ENCODE data around the gene CGGBP1.
"Not testable (repeated sequence)": the region's sequence is repeated elsewhere in the genome, so short reads cannot be mapped to it uniquely, and the experiment has no call there.

CGGBP1 gene

GRCh38 chr3:88034491-88035275 lies 24.1 kb downstream of the CGGBP1 start:
- DNase-seq (ENCODE audit: low read depth, low spot score), result no peak

GRCh38 chr3:88033808-88034207 lies 25.0 kb downstream of the CGGBP1 start:
- DNase-seq (ENCODE audit: low read depth, low spot score), result no peak

GRCh38 chr3:88033079-88033478 lies 25.7 kb downstream of the CGGBP1 start:
- no peak for DNase-seq (ENCODE audit: low read depth, low spot score)

GRCh38 chr3:88032245-88032644 lies 26.6 kb downstream of the CGGBP1 start:
- no peak for DNase-seq (ENCODE audit: low read depth, low spot score)

- peak; percentile 68 for DNase-seq (ENCODE audit: low read depth, low spot score)
These were observed 27.1 kb downstream of the CGGBP1 start for GRCh38 chr3:88031642-88032077.

GRCh38 chr3:88030210-88030609 lies 28.6 kb downstream of the CGGBP1 start:
- DNase-seq (ENCODE audit: low read depth, low spot score), result no peak

GRCh38 chr3:88028876-88029275 lies 29.9 kb downstream of the CGGBP1 start:
- no peak for DNase-seq (ENCODE audit: low read depth, low spot score)

GRCh38 chr3:88025001-88025552 lies 33.7 kb downstream of the CGGBP1 start:
- no peak for DNase-seq (ENCODE audit: low read depth, low spot score)

GRCh38 chr3:88019024-88019423 lies 39.8 kb downstream of the CGGBP1 start:
- peak; percentile 50 for DNase-seq (ENCODE audit: low read depth, low spot score)

GRCh38 chr3:88015656-88016055 lies 43.1 kb downstream of the CGGBP1 start:
- DNase-seq (ENCODE audit: low read depth, low spot score), result not testable (repeated sequence)

- no peak for DNase-seq (ENCODE audit: low read depth, low spot score)
These were observed 45.2 kb downstream of the CGGBP1 start for GRCh38 chr3:88013592-88013991.

- DNase-seq (ENCODE audit: low read depth, low spot score), result no peak
These were observed 48.0 kb downstream of the CGGBP1 start for GRCh38 chr3:88010810-88011209.

GRCh38 chr3:88009066-88009465 lies 49.7 kb downstream of the CGGBP1 start:
- DNase-seq (ENCODE audit: low read depth, low spot score), result no peak

GRCh38 chr3:88005066-88005465 lies 53.7 kb downstream of the CGGBP1 start:
- peak; percentile 22 for DNase-seq (ENCODE audit: low read depth, low spot score)

GRCh38 chr3:88003115-88003755 lies 55.6 kb downstream of the CGGBP1 start:
- peak; percentile 51 for DNase-seq (ENCODE audit: low read depth, low spot score)

- no peak for DNase-seq (ENCODE audit: low read depth, low spot score)
These were observed 56.4 kb downstream of the CGGBP1 start for GRCh38 chr3:88002448-88002847.

Data from astrocyte of the hippocampus (primary cell).